ENCODE data around the gene CAMK4. TPM values are rescaled to one million over a fixed set of nuclear protein-coding genes. Genes with fewer than 3 reads are reported as not detected.

The CAMK4 gene
- polyA plus RNA-seq, 1 donor (not counting 4 experiments of a cell fraction or from before 2014, with no cell fraction given): 0.45 TPM

- Histone ChIP-seq H3K4me2 (ENCODE audit: control insufficient read depth, extremely low read depth, insufficient read depth, low read depth, low read length) (no peak overlapping the region), H3K36me3 (ENCODE audit: control insufficient read depth in 2 of 2, extremely low read depth in 1 of 2, insufficient read depth in 2 of 2, low read length in 2 of 2) (no peaks in the 10 kb centered on the region), H3K4me1 (ENCODE audit: control insufficient read depth, extremely low read depth, insufficient read depth, low read length) (no peaks in the 10 kb centered on the region)
Measured at GRCh38 chr5:111187079-111187478, 37.1 kb upstream of the CAMK4 start.

DNA sequence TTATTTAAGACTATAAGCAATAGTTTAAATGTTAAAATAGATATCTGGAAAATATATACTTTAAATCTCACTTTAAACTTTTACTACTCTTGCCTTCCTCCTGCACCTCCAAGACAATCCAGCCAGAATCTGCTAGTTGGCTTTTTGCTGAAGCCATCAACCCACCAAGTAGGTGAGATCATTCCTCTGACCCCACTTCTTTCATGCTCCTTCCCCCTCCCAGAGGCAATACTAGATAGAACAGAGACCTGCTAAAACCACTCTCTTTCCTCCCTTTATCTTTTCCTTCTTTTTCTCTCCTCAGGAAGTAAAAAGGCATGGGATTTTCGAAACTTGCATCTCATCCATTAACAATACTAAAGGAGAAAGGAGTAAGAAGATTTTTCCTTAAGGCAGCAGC, 30.1 kb upstream of the CAMK4 start:
- Histone ChIP-seq H3K9ac (ENCODE audit: control insufficient read depth, extremely low read depth, insufficient read depth, low read length) (no peak overlapping the region), H3K27me3 (ENCODE audit: control insufficient read depth, extremely low read depth, insufficient read depth, low read length) (peaks cover 3% of the 10 kb centered on the region)
- no peak for TF ChIP-seq EZH2 (IDR thresholded peaks at IDR 0.05; ENCODE audit: low read length)
- TF ChIP-seq CTCF (optimal IDR thresholded peaks at IDR 0.05 in 1 of 3, IDR thresholded peaks at IDR 0.05 in 1 of 3, conservative IDR thresholded peaks at IDR 0.05 in 1 of 3; ENCODE audit: extremely low read depth in 1 of 3, insufficient read depth in 2 of 3, low read length in 3 of 3): no peak

More at GRCh38 chr5:111187079-111187478, 37.1 kb upstream of the CAMK4 start:
- H3K4me3 ChIP-seq (ENCODE audit: control insufficient read depth in 2 of 3, extremely low read depth in 1 of 3, insufficient read depth in 2 of 3, low read depth in 1 of 3, low read length in 3 of 3): no peak overlapping the region
- DNase-seq (ENCODE audit: low read depth, low spot score): no peak
- dilution Hi-C loops (cut with MboI; ENCODE audit: extremely low pct_ligation_motif_present, low sequenced_read_pairs): no loop called here
- no peak for TF ChIP-seq CTCF (optimal IDR thresholded peaks at IDR 0.05 in 1 of 3, IDR thresholded peaks at IDR 0.05 in 1 of 3, conservative IDR thresholded peaks at IDR 0.05 in 1 of 3; ENCODE audit: extremely low read depth in 1 of 3, insufficient read depth in 2 of 3, low read length in 3 of 3)
- TF ChIP-seq EZH2 (IDR thresholded peaks at IDR 0.05; ENCODE audit: low read length): no peak
- no peaks in the 10 kb centered on the region for H4K20me1 ChIP-seq (ENCODE audit: control insufficient read depth, extremely low read depth, insufficient read depth, low read length)
- H3K9me1 ChIP-seq (ENCODE audit: control insufficient read depth, extremely low read depth, insufficient read depth, low read length): no peaks in the 10 kb centered on the region
- H3K27ac ChIP-seq (ENCODE audit: control insufficient read depth, insufficient read depth, low read length): no peak overlapping the region
- no peak for FAIRE-seq
- no peak overlapping the region for H2AFZ ChIP-seq (ENCODE audit: control insufficient read depth, low read length)
- no peaks in the 10 kb centered on the region for H3K27me3 ChIP-seq (ENCODE audit: control insufficient read depth, extremely low read depth, insufficient read depth, low read length)
- no peaks in the 10 kb centered on the region for H3K79me2 ChIP-seq (ENCODE audit: control insufficient read depth, insufficient read depth, low read length)
- H3K9me3 ChIP-seq (ENCODE audit: control insufficient read depth, low read depth, low read length): no peaks in the 10 kb centered on the region
- no peak overlapping the region for H3K9ac ChIP-seq (ENCODE audit: control insufficient read depth, extremely low read depth, insufficient read depth, low read length)

More for the DNA sequence above, 30.1 kb upstream of the CAMK4 start:
- no peak overlapping the region for H3K4me3 ChIP-seq (ENCODE audit: control insufficient read depth in 2 of 3, extremely low read depth in 1 of 3, insufficient read depth in 2 of 3, low read depth in 1 of 3, low read length in 3 of 3)
- H3K4me1 ChIP-seq (ENCODE audit: control insufficient read depth, extremely low read depth, insufficient read depth, low read length): no peaks in the 10 kb centered on the region
- no peaks in the 10 kb centered on the region for H3K9me3 ChIP-seq (ENCODE audit: control insufficient read depth, low read depth, low read length)
- FAIRE-seq: no peak
- no peaks in the 10 kb centered on the region for H3K9me1 ChIP-seq (ENCODE audit: control insufficient read depth, extremely low read depth, insufficient read depth, low read length)
- H4K20me1 ChIP-seq (ENCODE audit: control insufficient read depth, extremely low read depth, insufficient read depth, low read length): no peaks in the 10 kb centered on the region
- H3K79me2 ChIP-seq (ENCODE audit: control insufficient read depth, insufficient read depth, low read length): no peaks in the 10 kb centered on the region
- DNase-seq (ENCODE audit: low read depth, low spot score): no peak
- no peaks in the 10 kb centered on the region for H3K36me3 ChIP-seq (ENCODE audit: control insufficient read depth in 2 of 2, extremely low read depth in 1 of 2, insufficient read depth in 2 of 2, low read length in 2 of 2)
- H3K27ac ChIP-seq (ENCODE audit: control insufficient read depth, insufficient read depth, low read length): no peak overlapping the region
- dilution Hi-C loops (cut with MboI; ENCODE audit: extremely low pct_ligation_motif_present, low sequenced_read_pairs): no loop called here
- no peak overlapping the region for H3K4me2 ChIP-seq (ENCODE audit: control insufficient read depth, extremely low read depth, insufficient read depth, low read depth, low read length)
- H2AFZ ChIP-seq (ENCODE audit: control insufficient read depth, low read length): no peak overlapping the region

All from keratinocyte (primary cell).